Glutamatergic neuron (in vitro differentiated cells): ENCODE data around the gene SULT1A1. TPM values are rescaled to one million over a fixed set of nuclear protein-coding genes. Genes with fewer than 3 reads are reported as not detected.
"Not testable (repeated sequence)": the region's sequence is repeated elsewhere in the genome, so short reads cannot be mapped to it uniquely, and the experiment has no call there.

Experiments used
- DNase-seq: peaks from one replicate; pipeline ENCODE4 v3.0.0; 2022
- H3K27ac Mint-ChIP-seq: one replicate; pipeline ENCODE4 v1.8.0; 2020; ENCODE audit warnings: mild to moderate bottlenecking, mixed read lengths, inconsistent platforms; ENCODE audit not compliant: unreplicated experiment
- H3K27me3 Mint-ChIP-seq: one replicate; pipeline ENCODE4 v1.8.0; 2020; ENCODE audit warnings: mild to moderate bottlenecking, moderate library complexity, mixed read lengths, inconsistent platforms; ENCODE audit not compliant: unreplicated experiment
- H3K36me3 Mint-ChIP-seq: one replicate; pipeline ENCODE4 v1.8.0; 2020; ENCODE audit warnings: mild to moderate bottlenecking, mixed read lengths, inconsistent platforms; ENCODE audit not compliant: unreplicated experiment
- H3K4me1 Mint-ChIP-seq: one replicate; pipeline ENCODE4 v1.8.0; 2020; ENCODE audit warnings: mild to moderate bottlenecking, low read depth, mixed read lengths, inconsistent platforms; ENCODE audit not compliant: unreplicated experiment
- H3K4me3 Mint-ChIP-seq: one replicate; pipeline ENCODE4 v1.8.0; 2020; ENCODE audit warnings: mild to moderate bottlenecking, mixed read lengths, inconsistent platforms; ENCODE audit not compliant: unreplicated experiment
- H3K9me3 Mint-ChIP-seq: one replicate; pipeline ENCODE4 v1.8.0; 2020; ENCODE audit warnings: mild to moderate bottlenecking, moderate library complexity, mixed read lengths, inconsistent platforms; ENCODE audit not compliant: unreplicated experiment
- CTCF ChIP-seq: fragments of 200-600 bp; sonication (generic); IDR thresholded peaks from one replicate; pipeline ENCODE4 v1.5.0; 2021; ENCODE audit not compliant: partially characterized antibody, unreplicated experiment
- total RNA-seq: library from RNA; stranded (reverse); fragmentation: NEBNext Ultra II Directional; extraction: Animal tissue kit (Norgen Biotek cat#: 25700); gene quantifications from one replicate; pipeline ENCODE4 v1.2.1, GENCODE V29; 2021; ENCODE audit not compliant: unreplicated experiment

The SULT1A1 gene
- total RNA-seq, 1 donor from 2014 or later, result 0.54 TPM

- Mint-ChIP-seq H3K4me1 (no peaks in the 10 kb centered on the region), H3K4me3 (no peak overlapping the region), H3K27me3 (peaks cover 2% of the 10 kb centered on the region), H3K9me3 (no peaks in the 10 kb centered on the region), H3K27ac (no peak overlapping the region), H3K36me3 (no peaks in the 10 kb centered on the region)
- no peak for TF ChIP-seq CTCF
- no peak for DNase-seq
These were observed 11.8 kb upstream of the SULT1A1 start for GRCh38 chr16:28621481-28622155.

GRCh38 chr16:28620316-28620715 is 10.5 kb upstream of the SULT1A1 start:
- H3K4me1 Mint-ChIP-seq, DNase-seq, H3K36me3 Mint-ChIP-seq, H3K27me3 Mint-ChIP-seq, H3K4me3 Mint-ChIP-seq, H3K27ac Mint-ChIP-seq, H3K9me3 Mint-ChIP-seq: not testable (repeated sequence)

- Mint-ChIP-seq H3K9me3 (no peaks in the 10 kb centered on the region), H3K4me1 (no peaks in the 10 kb centered on the region), H3K27ac (no peak overlapping the region), H3K4me3 (no peak overlapping the region), H3K27me3 (no peaks in the 10 kb centered on the region), H3K36me3 (no peaks in the 10 kb centered on the region)
- TF ChIP-seq CTCF, result no peak
- no peak for DNase-seq
These were observed 8.0 kb upstream of the SULT1A1 start for GRCh38 chr16:28617874-28618273.

GRCh38 chr16:28616636-28617035 is 6.8 kb upstream of the SULT1A1 start:
- no peaks in the 10 kb centered on the region for H3K36me3 Mint-ChIP-seq
- no peaks in the 10 kb centered on the region for H3K4me1 Mint-ChIP-seq
- no peaks in the 10 kb centered on the region for H3K27me3 Mint-ChIP-seq
- no peak overlapping the region for H3K27ac Mint-ChIP-seq
- no peaks in the 10 kb centered on the region for H3K9me3 Mint-ChIP-seq
- DNase-seq, result no peak
- no peak for TF ChIP-seq CTCF
- no peak overlapping the region for H3K4me3 Mint-ChIP-seq

- not testable (repeated sequence) for H3K9me3 Mint-ChIP-seq, H3K4me1 Mint-ChIP-seq, DNase-seq, H3K27ac Mint-ChIP-seq, H3K4me3 Mint-ChIP-seq, H3K36me3 Mint-ChIP-seq, H3K27me3 Mint-ChIP-seq
These were observed 6.4 kb upstream of the SULT1A1 start for GRCh38 chr16:28616224-28616577.

GRCh38 chr16:28615486-28616223 is 5.8 kb upstream of the SULT1A1 start:
- H3K36me3 Mint-ChIP-seq, H3K9me3 Mint-ChIP-seq, H3K27me3 Mint-ChIP-seq, H3K4me1 Mint-ChIP-seq, H3K4me3 Mint-ChIP-seq, H3K27ac Mint-ChIP-seq: not testable (repeated sequence)
- peak; percentile 79 for DNase-seq
- peak; percentile 74 for TF ChIP-seq CTCF

GRCh38 chr16:28614561-28614960 is 4.7 kb upstream of the SULT1A1 start:
- H3K27ac Mint-ChIP-seq, result not testable (repeated sequence)

GRCh38 chr16:28613912-28614311 is 4.1 kb upstream of the SULT1A1 start:
- not testable (repeated sequence) for H3K27ac Mint-ChIP-seq, H3K4me1 Mint-ChIP-seq, H3K36me3 Mint-ChIP-seq, H3K4me3 Mint-ChIP-seq, DNase-seq, H3K9me3 Mint-ChIP-seq, H3K27me3 Mint-ChIP-seq

More at GRCh38 chr16:28614561-28614960, 4.7 kb upstream of the SULT1A1 start:
- not testable (repeated sequence) for H3K9me3 Mint-ChIP-seq, H3K27me3 Mint-ChIP-seq, H3K4me3 Mint-ChIP-seq, H3K4me1 Mint-ChIP-seq, DNase-seq, H3K36me3 Mint-ChIP-seq
